ENCODE results near the gene LRRC75B. TPM values are rescaled to one million over a fixed set of nuclear protein-coding genes. Genes with fewer than 3 reads are reported as not detected.

The LRRC75B gene
- total and polyA plus RNA-seq, 2 of the 8 experiments (the other 6 are each of a cell fraction or from before 2014, with no cell fraction given) = 12.2 to 26.6 TPM

GRCh38 chr22:24579258-24579601 lies 13.6 kb downstream of the LRRC75B start (continued):
- TF ChIP-seq MAX (IDR thresholded peaks at IDR 0.05) (no peak), SIRT6 (IDR thresholded peaks at IDR 0.05; ENCODE audit: low read length) (no peak), YY1 (IDR thresholded peaks at IDR 0.05; ENCODE audit: low read depth, low read length) (no peak), CREB1 (IDR thresholded peaks at IDR 0.05) (no peak), KDM4A (IDR thresholded peaks at IDR 0.05; ENCODE audit: low read depth, low read length, severe bottlenecking) (no peak)
